SH-SY5Y (cell line): ENCODE data around the gene AKAP7.

Experiments
- GATA2 ChIP-seq: IDR thresholded peaks from 2 replicates; pipeline ENCODE4 v1.6.1; 2011; ENCODE audit warnings: mild to moderate bottlenecking, low read depth, low read length
- GATA3 ChIP-seq: IDR thresholded peaks from 2 replicates; pipeline ENCODE4 v1.6.1; 2011; ENCODE audit warnings: low read depth, mild to moderate bottlenecking, low read length, moderate library complexity

AKAP7 gene

GRCh38 chr6:131275273-131275672, 140.0 kb downstream of the AKAP7 start:
- TF ChIP-seq GATA3: no peak
- TF ChIP-seq GATA2: no peak

- TF ChIP-seq GATA3: no peak
- TF ChIP-seq GATA2: no peak
These were observed 142.3 kb downstream of the AKAP7 start for GRCh38 chr6:131277591-131277990.

GRCh38 chr6:131281471-131282270, 146.4 kb downstream of the AKAP7 start:
- TF ChIP-seq GATA2: no peak
- TF ChIP-seq GATA3: no peak

- TF ChIP-seq GATA3 (no peak), GATA2 (no peak)
These were observed 147.1 kb downstream of the AKAP7 start for GRCh38 chr6:131282365-131282764.

- TF ChIP-seq GATA3 (no peak), GATA2 (no peak)
These were observed 148.4 kb downstream of the AKAP7 start for GRCh38 chr6:131283466-131284175.

- TF ChIP-seq GATA2: no peak
- TF ChIP-seq GATA3: no peak
These were observed 150.3 kb downstream of the AKAP7 start for GRCh38 chr6:131285548-131285947.

GRCh38 chr6:131286469-131287040, 151.3 kb downstream of the AKAP7 start:
- TF ChIP-seq GATA3: no peak
- TF ChIP-seq GATA2: no peak

GRCh38 chr6:131288214-131288613, 152.9 kb downstream of the AKAP7 start:
- no peak for TF ChIP-seq GATA3
- TF ChIP-seq GATA2: no peak

- TF ChIP-seq GATA3: no peak
- no peak for TF ChIP-seq GATA2
These were observed 155.7 kb downstream of the AKAP7 start for GRCh38 chr6:131290955-131291354.

- no peak for TF ChIP-seq GATA3
- TF ChIP-seq GATA2: no peak
These were observed 157.1 kb downstream of the AKAP7 start for GRCh38 chr6:131292145-131292938.

- no peak for TF ChIP-seq GATA2
- no peak for TF ChIP-seq GATA3
These were observed 158.2 kb downstream of the AKAP7 start for GRCh38 chr6:131293472-131293911.

GRCh38 chr6:131295081-131295480, 159.8 kb downstream of the AKAP7 start:
- TF ChIP-seq GATA3: no peak

- no peak for TF ChIP-seq GATA2
- TF ChIP-seq GATA3: no peak
These were observed 168.2 kb downstream of the AKAP7 start for GRCh38 chr6:131303338-131303930.
